HepG2 (cell line): ENCODE results near the gene CCNJL. TPM values are rescaled to one million over a fixed set of nuclear protein-coding genes. Genes with fewer than 3 reads are reported as not detected.
A peak's percentile ranks its signal among the peaks of the same experiment; 100 is the strongest.

Experiments used
- AGO1 ChIP-seq: fragments of 200-400 bp; formaldehyde crosslinking; IDR thresholded peaks from 2 replicates; pipeline ENCODE4 v1.6.1; 2017; ENCODE audit warnings: mild to moderate bottlenecking, low read depth, low read length, moderate library complexity; ENCODE audit not compliant: poor library complexity, severe bottlenecking
- ATF7-NPFF ChIP-seq: sonication (generic); formaldehyde crosslinking; IDR thresholded peaks from 2 replicates; pipeline ENCODE4 v1.8.1; 2023; ENCODE audit warnings: mild to moderate bottlenecking, low read depth, missing genetic modification reagents, moderate library complexity
- CAMTA2 ChIP-seq: sonication (generic); formaldehyde crosslinking; IDR thresholded peaks from 2 replicates; pipeline ENCODE4 v1.4.0; 2020; ENCODE audit warnings: mild to moderate bottlenecking, missing genetic modification reagents, borderline replicate concordance
- CCAR2 ChIP-seq: fragments of 200-400 bp; formaldehyde crosslinking; optimal IDR thresholded peaks from 2 replicates; pipeline ENCODE3; 2018; ENCODE audit warnings: low read depth, mild to moderate bottlenecking, low read length, moderate library complexity
- ELF1 ChIP-seq: sonication (generic); formaldehyde crosslinking; IDR thresholded peaks from 2 replicates; pipeline ENCODE4 v1.4.0; 2020; ENCODE audit warnings: missing genetic modification reagents
- FOSL2 ChIP-seq: sonication (generic); formaldehyde crosslinking; IDR thresholded peaks from 2 replicates; pipeline ENCODE4 v1.4.0; 2020; ENCODE audit warnings: missing genetic modification reagents
- JUN ChIP-seq: sonication (generic); formaldehyde crosslinking; IDR thresholded peaks from 2 replicates; pipeline ENCODE4 v1.4.0; 2020; ENCODE audit warnings: mild to moderate bottlenecking, missing genetic modification reagents
- KAT8 ChIP-seq: IDR thresholded peaks from 2 replicates; pipeline ENCODE4 v1.6.1; 2016; ENCODE audit warnings: missing genetic modification reagents, missing compliant biosample characterization
- MED8 ChIP-seq: sonication (generic); formaldehyde crosslinking; IDR thresholded peaks from 2 replicates; pipeline ENCODE4 v1.8.1; 2023; ENCODE audit warnings: mild to moderate bottlenecking, missing genetic modification reagents; ENCODE audit not compliant: insufficient replicate concordance
- NFE2L1 ChIP-seq: sonication (generic); formaldehyde crosslinking; IDR thresholded peaks from 2 replicates; pipeline ENCODE4 v1.4.0; 2020; ENCODE audit warnings: missing genetic modification reagents, mild to moderate bottlenecking, borderline replicate concordance
- PCBP2 ChIP-seq: fragments of 200-400 bp; formaldehyde crosslinking; optimal IDR thresholded peaks from 2 replicates; pipeline ENCODE3; 2018; ENCODE audit warnings: low read length, low read depth; ENCODE audit not compliant: poor library complexity, severe bottlenecking
- SMYD3 ChIP-seq: sonication (generic); formaldehyde crosslinking; IDR thresholded peaks from 2 replicates; pipeline ENCODE4 v1.8.1; 2023; ENCODE audit warnings: mild to moderate bottlenecking, missing genetic modification reagents
- TRIM24 ChIP-seq: sonication (generic); formaldehyde crosslinking; IDR thresholded peaks from 2 replicates; pipeline ENCODE4 v1.8.0; 2022; ENCODE audit warnings: mild to moderate bottlenecking, missing genetic modification reagents
- ZNF225 ChIP-seq: sonication (generic); formaldehyde crosslinking; IDR thresholded peaks from 2 replicates; pipeline ENCODE4 v1.4.0; 2020; ENCODE audit warnings: mild to moderate bottlenecking, missing genetic modification reagents
- ZNF329 ChIP-seq: sonication (generic); formaldehyde crosslinking; IDR thresholded peaks from 2 replicates; pipeline ENCODE4 v1.9.0; 2021; ENCODE audit warnings: low read depth, mild to moderate bottlenecking, missing genetic modification reagents
- ZSCAN21 ChIP-seq: sonication (generic); formaldehyde crosslinking; IDR thresholded peaks from 2 replicates; pipeline ENCODE4 v1.8.0; 2022; ENCODE audit warnings: mild to moderate bottlenecking, missing genetic modification reagents, moderate library complexity, borderline replicate concordance
- polyA plus RNA-seq, 8 experiments: library from polyadenylated mRNA; depleted of rRNA in 3 of 8; stranded (reverse) in 7 of 8; unstranded in 1 of 8; fragments of >200 nt; fragmentation: Illumina TruSeq in 4 of 8; extraction: Trizol in 4 of 8; gene quantifications; 2 replicates each; pipeline versions ENCODE4 v1.2.1 to v1.2.3, GENCODE V29; 2011 to 2016; ENCODE audit warnings: low read depth in 4 of 8, missing spikeins in 1 of 8, mixed read lengths in 1 of 8; ENCODE audit not compliant: insufficient read depth in 1 of 8
- total RNA-seq, 5 experiments: library from RNA; depleted of rRNA; stranded (reverse); fragments of >200 nt; fragmentation: Illumina TruSeq; extraction: Trizol; gene quantifications; 2 replicates each; pipeline ENCODE4 v1.2.3, GENCODE V29; 2016; ENCODE audit warnings: low read depth in 1 of 5
- TF ChIP-seq, protein P1 (sequence below): sonication (generic); formaldehyde crosslinking; IDR thresholded peaks from 2 replicates; pipeline ENCODE4; 2020; ENCODE audit warnings: missing genetic modification reagents, mild to moderate bottlenecking, borderline replicate concordance
- TF ChIP-seq, protein P2 (sequence below): sonication (generic); formaldehyde crosslinking; IDR thresholded peaks from 2 replicates; pipeline ENCODE4 v1.8.0; 2022; ENCODE audit warnings: missing genetic modification reagents, mild to moderate bottlenecking, moderate library complexity, borderline replicate concordance
- TF ChIP-seq, protein P3 (sequence below): sonication (generic); formaldehyde crosslinking; IDR thresholded peaks from 2 replicates; pipeline ENCODE4 v1.4.0; 2020; ENCODE audit warnings: low read depth, mild to moderate bottlenecking, missing genetic modification reagents
- TF ChIP-seq, protein P4 (sequence below): sonication (generic); formaldehyde crosslinking; IDR thresholded peaks from 2 replicates; pipeline ENCODE4 v1.5.0; 2020; ENCODE audit warnings: missing genetic modification reagents, mild to moderate bottlenecking, borderline replicate concordance

The CCNJL gene
- total and polyA plus RNA-seq, 2 of the 13 experiments (the other 11 are each of a cell fraction or from before 2014, with no cell fraction given): 1.6 to 4.4 TPM

DNA sequence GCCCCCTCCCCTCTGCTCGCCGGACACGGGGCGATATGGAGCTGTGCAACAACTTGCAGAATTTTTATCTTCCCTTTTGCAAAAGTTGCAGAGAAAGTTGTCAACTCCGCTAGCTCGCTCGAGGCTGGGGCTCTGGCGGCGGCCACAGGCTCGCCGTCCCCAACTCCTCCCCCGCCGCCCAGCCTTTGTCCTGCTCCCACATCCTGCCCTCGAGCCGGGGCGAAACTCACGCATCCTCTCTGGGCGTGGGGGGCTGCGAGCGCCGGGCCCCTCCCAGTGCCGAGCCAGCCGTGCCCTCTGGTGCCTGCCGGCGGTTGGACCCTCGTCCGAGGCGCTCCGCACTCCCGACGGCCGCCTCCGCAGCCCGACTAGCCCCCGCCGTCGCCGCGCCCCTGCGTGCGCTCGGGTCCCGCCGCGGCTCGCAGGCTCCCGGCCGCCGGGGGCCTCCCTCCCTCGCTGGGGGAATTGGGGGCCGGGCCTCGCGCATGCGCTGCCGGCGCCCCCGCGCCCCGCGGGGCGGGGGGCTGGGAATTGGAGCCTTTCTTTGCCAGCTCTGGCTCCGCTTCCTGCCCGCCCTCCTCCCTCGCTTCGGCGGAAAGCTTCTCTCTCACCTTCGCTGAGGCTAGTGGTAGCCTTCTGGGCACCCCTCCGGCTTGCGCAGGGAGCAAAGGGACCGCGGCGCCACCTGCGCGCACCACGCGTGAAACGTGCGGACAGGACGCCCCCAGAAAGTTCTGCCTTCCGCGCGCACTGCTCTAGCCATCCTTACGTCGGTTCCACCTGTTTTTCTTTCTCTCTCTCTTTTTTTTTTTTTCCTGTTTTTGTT lies at the start of gene CCNJL (continued):
- TF ChIP-seq JUN (CRISPR knock-in tag): no peak
- TF ChIP-seq, protein P1, sequence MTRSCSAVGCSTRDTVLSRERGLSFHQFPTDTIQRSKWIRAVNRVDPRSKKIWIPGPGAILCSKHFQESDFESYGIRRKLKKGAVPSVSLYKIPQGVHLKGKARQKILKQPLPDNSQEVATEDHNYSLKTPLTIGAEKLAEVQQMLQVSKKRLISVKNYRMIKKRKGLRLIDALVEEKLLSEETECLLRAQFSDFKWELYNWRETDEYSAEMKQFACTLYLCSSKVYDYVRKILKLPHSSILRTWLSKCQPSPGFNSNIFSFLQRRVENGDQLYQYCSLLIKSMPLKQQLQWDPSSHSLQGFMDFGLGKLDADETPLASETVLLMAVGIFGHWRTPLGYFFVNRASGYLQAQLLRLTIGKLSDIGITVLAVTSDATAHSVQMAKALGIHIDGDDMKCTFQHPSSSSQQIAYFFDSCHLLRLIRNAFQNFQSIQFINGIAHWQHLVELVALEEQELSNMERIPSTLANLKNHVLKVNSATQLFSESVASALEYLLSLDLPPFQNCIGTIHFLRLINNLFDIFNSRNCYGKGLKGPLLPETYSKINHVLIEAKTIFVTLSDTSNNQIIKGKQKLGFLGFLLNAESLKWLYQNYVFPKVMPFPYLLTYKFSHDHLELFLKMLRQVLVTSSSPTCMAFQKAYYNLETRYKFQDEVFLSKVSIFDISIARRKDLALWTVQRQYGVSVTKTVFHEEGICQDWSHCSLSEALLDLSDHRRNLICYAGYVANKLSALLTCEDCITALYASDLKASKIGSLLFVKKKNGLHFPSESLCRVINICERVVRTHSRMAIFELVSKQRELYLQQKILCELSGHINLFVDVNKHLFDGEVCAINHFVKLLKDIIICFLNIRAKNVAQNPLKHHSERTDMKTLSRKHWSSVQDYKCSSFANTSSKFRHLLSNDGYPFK (CRISPR knock-in tag): no peak
- TF ChIP-seq TRIM24: no peak
- TF ChIP-seq ZSCAN21 (CRISPR knock-in tag): peak; percentile 70; the same call in 1 of the 2 replicates
- TF ChIP-seq, protein P2, sequence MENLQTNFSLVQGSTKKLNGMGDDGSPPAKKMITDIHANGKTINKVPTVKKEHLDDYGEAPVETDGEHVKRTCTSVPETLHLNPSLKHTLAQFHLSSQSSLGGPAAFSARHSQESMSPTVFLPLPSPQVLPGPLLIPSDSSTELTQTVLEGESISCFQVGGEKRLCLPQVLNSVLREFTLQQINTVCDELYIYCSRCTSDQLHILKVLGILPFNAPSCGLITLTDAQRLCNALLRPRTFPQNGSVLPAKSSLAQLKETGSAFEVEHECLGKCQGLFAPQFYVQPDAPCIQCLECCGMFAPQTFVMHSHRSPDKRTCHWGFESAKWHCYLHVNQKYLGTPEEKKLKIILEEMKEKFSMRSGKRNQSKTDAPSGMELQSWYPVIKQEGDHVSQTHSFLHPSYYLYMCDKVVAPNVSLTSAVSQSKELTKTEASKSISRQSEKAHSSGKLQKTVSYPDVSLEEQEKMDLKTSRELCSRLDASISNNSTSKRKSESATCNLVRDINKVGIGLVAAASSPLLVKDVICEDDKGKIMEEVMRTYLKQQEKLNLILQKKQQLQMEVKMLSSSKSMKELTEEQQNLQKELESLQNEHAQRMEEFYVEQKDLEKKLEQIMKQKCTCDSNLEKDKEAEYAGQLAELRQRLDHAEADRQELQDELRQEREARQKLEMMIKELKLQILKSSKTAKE: no peak
- 0 out of 2 replicates have a peak, but pooled peaks have one; percentile 47 for TF ChIP-seq ATF7-NPFF (CRISPR knock-in tag)
- TF ChIP-seq NFE2L1 (CRISPR knock-in tag): no peak
- TF ChIP-seq AGO1: peak; percentile 46
- no peak for TF ChIP-seq MED8 (CRISPR knock-in tag)
- no peak for TF ChIP-seq KAT8
- peak; percentile 30; the same call in 1 of the 2 replicates for TF ChIP-seq FOSL2 (CRISPR knock-in tag)
- TF ChIP-seq CCAR2: no peak
- TF ChIP-seq, protein P3, sequence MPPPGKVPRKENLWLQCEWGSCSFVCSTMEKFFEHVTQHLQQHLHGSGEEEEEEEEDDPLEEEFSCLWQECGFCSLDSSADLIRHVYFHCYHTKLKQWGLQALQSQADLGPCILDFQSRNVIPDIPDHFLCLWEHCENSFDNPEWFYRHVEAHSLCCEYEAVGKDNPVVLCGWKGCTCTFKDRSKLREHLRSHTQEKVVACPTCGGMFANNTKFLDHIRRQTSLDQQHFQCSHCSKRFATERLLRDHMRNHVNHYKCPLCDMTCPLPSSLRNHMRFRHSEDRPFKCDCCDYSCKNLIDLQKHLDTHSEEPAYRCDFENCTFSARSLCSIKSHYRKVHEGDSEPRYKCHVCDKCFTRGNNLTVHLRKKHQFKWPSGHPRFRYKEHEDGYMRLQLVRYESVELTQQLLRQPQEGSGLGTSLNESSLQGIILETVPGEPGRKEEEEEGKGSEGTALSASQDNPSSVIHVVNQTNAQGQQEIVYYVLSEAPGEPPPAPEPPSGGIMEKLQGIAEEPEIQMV (CRISPR knock-in tag): no peak
- TF ChIP-seq ZNF329 (CRISPR knock-in tag): 0 out of 2 replicates have a peak, but pooled peaks have one; percentile 26
- no peak for TF ChIP-seq PCBP2
- TF ChIP-seq ZNF225 (CRISPR knock-in tag): 0 out of 2 replicates have a peak, but pooled peaks have one; percentile 3
- no peak for TF ChIP-seq CAMTA2 (CRISPR knock-in tag)
- no peak for TF ChIP-seq SMYD3 (CRISPR knock-in tag)
- no peak for TF ChIP-seq ELF1 (CRISPR knock-in tag)
- TF ChIP-seq, protein P4, sequence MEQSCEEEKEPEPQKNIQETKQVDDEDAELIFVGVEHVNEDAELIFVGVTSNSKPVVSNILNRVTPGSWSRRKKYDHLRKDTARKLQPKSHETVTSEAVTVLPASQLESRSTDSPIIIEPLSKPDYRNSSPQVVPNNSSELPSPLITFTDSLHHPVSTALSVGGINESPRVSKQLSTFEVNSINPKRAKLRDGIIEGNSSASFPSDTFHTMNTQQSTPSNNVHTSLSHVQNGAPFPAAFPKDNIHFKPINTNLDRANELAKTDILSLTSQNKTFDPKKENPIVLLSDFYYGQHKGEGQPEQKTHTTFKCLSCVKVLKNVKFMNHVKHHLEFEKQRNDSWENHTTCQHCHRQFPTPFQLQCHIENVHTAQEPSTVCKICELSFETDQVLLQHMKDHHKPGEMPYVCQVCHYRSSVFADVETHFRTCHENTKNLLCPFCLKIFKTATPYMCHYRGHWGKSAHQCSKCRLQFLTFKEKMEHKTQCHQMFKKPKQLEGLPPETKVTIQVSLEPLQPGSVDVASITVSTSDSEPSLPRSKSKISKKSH (CRISPR knock-in tag): no peak
